Activated naive CD8-positive, alpha-beta T cell treated with anti-CD3 and anti-CD28 coated beads, Interleukin-2, amount 10 ng/mL, durations not matched to agents 7 days and 5 days (primary cell): ENCODE data around the gene STH. TPM values are rescaled to one million over a fixed set of nuclear protein-coding genes. Genes with fewer than 3 reads are reported as not detected.

Experiments
- ATAC-seq: fragments of 150-1000 bp; cut with Tn5 transposase; one replicate; pipeline ENCODE4 v1.10.0; 2021; ENCODE audit warnings: low read depth, moderate library complexity
- POLR2A ChIA-PET: fragments of 350-600 bp; sonication (Branson Sonifier 250); formaldehyde crosslinking; loops from one replicate; lab custom pipeline; 2021; ENCODE audit warnings: antibody characterized with exemption; lab: Charles Lee
- DNase-seq: peaks from one replicate; pipeline ENCODE4 v3.0.0; 2021
- H3K27ac Mint-ChIP-seq: one replicate; pipeline ENCODE4 v1.8.0; 2022; ENCODE audit warnings: mild to moderate bottlenecking, mixed read lengths
- H3K27me3 Mint-ChIP-seq: one replicate; pipeline ENCODE4 v1.8.0; 2022; ENCODE audit warnings: mild to moderate bottlenecking, moderate library complexity, mixed read lengths
- H3K36me3 Mint-ChIP-seq: one replicate; pipeline ENCODE4 v1.8.0; 2021; ENCODE audit warnings: mild to moderate bottlenecking, mixed read lengths
- H3K4me1 Mint-ChIP-seq: one replicate; pipeline ENCODE4 v1.8.0; 2021; ENCODE audit warnings: mixed read lengths
- H3K4me3 Mint-ChIP-seq: one replicate; pipeline ENCODE4 v1.8.0; 2022; ENCODE audit warnings: mild to moderate bottlenecking, moderate library complexity, mixed read lengths
- H3K9me3 Mint-ChIP-seq: one replicate; pipeline ENCODE4 v1.8.0; 2021; ENCODE audit warnings: mixed read lengths
- total RNA-seq, 2 experiments: library from RNA; stranded (reverse); gene quantifications; one replicate each; pipeline ENCODE4 v1.2.3, GENCODE V29; 2021

The STH gene
- total RNA-seq, 2 experiments from 2014 or later, result not detected

DNA sequence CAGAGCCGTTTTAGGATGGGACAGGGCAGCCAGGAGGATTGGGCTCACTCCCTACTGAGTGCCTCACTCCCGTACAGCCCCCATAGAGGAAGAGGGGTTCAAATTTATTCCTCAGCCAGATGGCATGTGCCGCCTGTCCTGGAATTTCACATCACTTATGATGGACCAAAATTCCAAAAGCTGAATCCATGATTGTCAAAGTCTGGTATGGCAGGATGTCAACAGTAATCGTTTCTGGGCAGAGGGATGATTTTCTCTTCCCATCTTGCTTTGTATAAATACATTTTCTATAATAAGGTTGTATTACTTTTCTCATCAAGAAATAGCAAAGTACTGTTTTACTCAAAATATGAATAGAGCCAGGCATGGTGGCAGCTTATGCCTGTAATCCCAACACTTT is 38.7 kb upstream of the STH start:
- no peak for DNase-seq
- Mint-ChIP-seq H3K27ac (no peak overlapping the region), H3K36me3 (no peaks in the 10 kb centered on the region), H3K4me1 (no peaks in the 10 kb centered on the region), H3K4me3 (no peak overlapping the region), H3K27me3 (peaks cover 5% of the 10 kb centered on the region), H3K9me3 (no peaks in the 10 kb centered on the region)
- ATAC-seq, result no peak
- POLR2A ChIA-PET, result no interaction called here

- DNase-seq (no peak), ATAC-seq (no peak)
- Mint-ChIP-seq H3K4me3 (no peak overlapping the region), H3K4me1 (no peaks in the 10 kb centered on the region), H3K27me3 (peaks cover 10% of the 10 kb centered on the region), H3K36me3 (no peaks in the 10 kb centered on the region), H3K27ac (no peak overlapping the region), H3K9me3 (no peaks in the 10 kb centered on the region)
- POLR2A ChIA-PET, result interaction anchor here (0.6 kb wide), 1 partner anchor 24 kb away, joined by 3 read pairs; no protein-coding TSS in a partner anchor
These were observed 37.8 kb upstream of the STH start for GRCh38 chr17:45961206-45961605.

DNA sequence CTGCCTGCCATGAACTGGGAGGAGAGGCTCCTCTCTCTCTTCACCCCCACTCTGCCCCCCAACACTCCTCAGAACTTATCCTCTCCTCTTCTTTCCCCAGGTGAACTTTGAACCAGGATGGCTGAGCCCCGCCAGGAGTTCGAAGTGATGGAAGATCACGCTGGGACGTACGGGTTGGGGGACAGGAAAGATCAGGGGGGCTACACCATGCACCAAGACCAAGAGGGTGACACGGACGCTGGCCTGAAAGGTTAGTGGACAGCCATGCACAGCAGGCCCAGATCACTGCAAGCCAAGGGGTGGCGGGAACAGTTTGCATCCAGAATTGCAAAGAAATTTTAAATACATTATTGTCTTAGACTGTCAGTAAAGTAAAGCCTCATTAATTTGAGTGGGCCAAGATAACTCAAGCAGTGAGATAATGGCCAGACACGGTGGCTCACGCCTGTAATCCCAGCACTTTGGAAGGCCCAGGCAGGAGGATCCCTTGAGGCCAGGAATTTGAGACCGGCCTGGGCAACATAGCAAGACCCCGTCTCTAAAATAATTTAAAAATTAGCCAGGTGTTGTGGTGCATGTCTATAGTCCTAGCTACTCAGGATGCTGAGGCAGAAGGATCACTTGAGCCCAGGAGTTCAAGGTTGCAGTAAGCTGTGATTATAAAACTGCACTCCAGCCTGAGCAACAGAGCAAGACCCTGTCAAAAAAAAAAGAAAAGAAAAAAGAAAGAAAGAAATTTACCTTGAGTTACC is 36.7 kb upstream of the STH start:
- H3K27me3 Mint-ChIP-seq, result peaks cover 15% of the 10 kb centered on the region
- DNase-seq (no peak), ATAC-seq (no peak)
- no peak overlapping the region for H3K27ac Mint-ChIP-seq
- no peaks in the 10 kb centered on the region for H3K4me1 Mint-ChIP-seq
- H3K9me3 Mint-ChIP-seq, result no peaks in the 10 kb centered on the region
- H3K36me3 Mint-ChIP-seq, result no peaks in the 10 kb centered on the region
- no peak overlapping the region for H3K4me3 Mint-ChIP-seq
- POLR2A ChIA-PET, result no interaction called here

DNA sequence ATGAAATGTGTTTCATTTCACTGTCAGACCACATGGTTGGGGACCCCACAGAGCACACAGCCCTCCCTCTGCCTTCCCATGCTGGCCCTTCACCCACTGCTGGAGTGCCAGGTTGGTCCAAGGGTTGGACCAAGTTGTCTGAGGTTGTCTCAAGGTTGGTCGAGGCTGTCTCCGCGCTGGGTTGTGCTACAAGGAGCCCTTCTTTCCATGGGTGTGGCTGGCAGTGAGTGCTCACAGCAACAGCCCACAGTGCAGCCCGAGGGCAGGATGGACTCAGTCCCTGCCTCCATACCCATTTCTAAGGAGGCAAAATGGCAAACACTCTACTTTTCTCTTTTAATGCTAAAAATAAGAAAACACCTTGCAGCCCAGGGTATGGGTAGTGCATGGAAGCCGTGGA is 35.8 kb upstream of the STH start:
- Mint-ChIP-seq H3K36me3 (no peaks in the 10 kb centered on the region), H3K9me3 (no peaks in the 10 kb centered on the region), H3K4me1 (no peaks in the 10 kb centered on the region), H3K27ac (no peak overlapping the region), H3K27me3 (peaks cover 21% of the 10 kb centered on the region), H3K4me3 (no peak overlapping the region)
- DNase-seq (no peak), ATAC-seq (no peak)
- POLR2A ChIA-PET, result no interaction called here

DNA sequence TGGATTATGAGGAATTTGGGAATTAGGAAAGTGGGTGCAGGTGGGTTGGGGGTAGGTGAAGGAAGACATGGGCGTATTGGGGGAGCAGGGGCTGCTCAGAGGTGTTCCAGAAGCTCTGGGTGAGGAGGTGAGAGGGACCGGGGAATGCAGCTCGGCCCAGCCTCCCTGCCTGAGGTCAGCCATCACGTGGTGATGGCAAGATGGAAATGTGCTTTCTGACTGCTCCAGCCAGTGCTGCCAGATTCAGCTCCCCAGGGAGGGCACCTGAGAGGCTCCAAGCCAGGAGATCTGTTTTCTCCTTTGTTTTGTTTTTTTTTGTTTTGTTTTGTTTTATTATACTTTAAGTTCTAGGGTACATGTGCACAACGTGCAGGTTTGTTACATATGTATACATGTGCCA is 35.2 kb upstream of the STH start:
- H3K9me3 Mint-ChIP-seq, result no peaks in the 10 kb centered on the region
- ATAC-seq, result no peak
- no peak overlapping the region for H3K4me3 Mint-ChIP-seq
- no peaks in the 10 kb centered on the region for H3K36me3 Mint-ChIP-seq
- no peak for DNase-seq
- POLR2A ChIA-PET, result no interaction called here
- no peak overlapping the region for H3K27ac Mint-ChIP-seq
- H3K27me3 Mint-ChIP-seq, result peaks cover 19% of the 10 kb centered on the region
- H3K4me1 Mint-ChIP-seq, result no peaks in the 10 kb centered on the region

DNA sequence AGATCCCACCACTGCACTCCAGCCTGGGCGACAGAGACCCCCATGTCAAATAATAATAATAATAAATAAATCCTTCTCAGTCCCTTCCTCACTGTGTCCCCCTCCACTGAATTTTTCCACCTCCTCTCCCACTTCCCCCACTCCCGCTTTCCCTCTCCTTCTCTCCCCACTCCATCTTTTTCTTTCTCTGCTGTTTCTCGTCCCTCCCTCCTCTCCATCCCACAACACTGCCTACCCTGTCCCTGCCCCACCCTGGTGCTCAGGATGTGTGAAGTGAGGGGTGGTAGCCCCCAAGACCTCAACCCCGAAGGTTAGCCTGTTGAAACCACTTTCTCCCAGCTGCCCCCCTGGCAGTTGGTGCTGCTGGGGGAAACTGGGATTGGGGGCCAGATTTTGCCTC is 34.4 kb upstream of the STH start:
- no peak for DNase-seq
- ATAC-seq, result no peak
- Mint-ChIP-seq H3K9me3 (peaks cover 1% of the 10 kb centered on the region), H3K36me3 (no peaks in the 10 kb centered on the region), H3K4me3 (no peak overlapping the region), H3K27ac (no peak overlapping the region), H3K27me3 (peaks cover 19% of the 10 kb centered on the region), H3K4me1 (no peaks in the 10 kb centered on the region)
- POLR2A ChIA-PET, result no interaction called here

DNA sequence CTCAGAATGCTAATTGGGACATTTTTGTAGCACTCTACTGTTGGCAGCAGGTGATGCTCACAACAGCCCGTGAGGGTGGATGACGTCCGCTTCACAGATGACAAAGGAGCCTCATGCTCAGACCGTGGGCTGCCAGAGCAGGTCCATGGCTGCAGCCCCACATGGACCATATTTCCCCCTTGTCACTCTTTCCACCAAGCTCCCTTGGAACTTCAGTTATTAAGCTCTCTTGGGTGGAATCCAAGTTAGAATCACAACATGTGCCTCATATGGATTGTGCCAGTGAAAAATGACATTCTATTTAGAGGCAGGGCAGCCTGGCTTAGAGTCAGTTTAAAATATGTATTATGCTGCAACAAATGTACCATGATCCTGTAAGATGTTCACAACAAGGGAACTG is 33.2 kb upstream of the STH start:
- Mint-ChIP-seq H3K27ac (no peak overlapping the region), H3K27me3 (peaks cover 28% of the 10 kb centered on the region), H3K9me3 (peaks cover 5% of the 10 kb centered on the region), H3K36me3 (no peaks in the 10 kb centered on the region), H3K4me3 (no peak overlapping the region), H3K4me1 (no peaks in the 10 kb centered on the region)
- POLR2A ChIA-PET, result interaction anchor here (0.5 kb wide), 1 partner anchor 14 kb away, joined by 3 read pairs; no protein-coding TSS in a partner anchor
- ATAC-seq (no peak), DNase-seq (no peak)

DNA sequence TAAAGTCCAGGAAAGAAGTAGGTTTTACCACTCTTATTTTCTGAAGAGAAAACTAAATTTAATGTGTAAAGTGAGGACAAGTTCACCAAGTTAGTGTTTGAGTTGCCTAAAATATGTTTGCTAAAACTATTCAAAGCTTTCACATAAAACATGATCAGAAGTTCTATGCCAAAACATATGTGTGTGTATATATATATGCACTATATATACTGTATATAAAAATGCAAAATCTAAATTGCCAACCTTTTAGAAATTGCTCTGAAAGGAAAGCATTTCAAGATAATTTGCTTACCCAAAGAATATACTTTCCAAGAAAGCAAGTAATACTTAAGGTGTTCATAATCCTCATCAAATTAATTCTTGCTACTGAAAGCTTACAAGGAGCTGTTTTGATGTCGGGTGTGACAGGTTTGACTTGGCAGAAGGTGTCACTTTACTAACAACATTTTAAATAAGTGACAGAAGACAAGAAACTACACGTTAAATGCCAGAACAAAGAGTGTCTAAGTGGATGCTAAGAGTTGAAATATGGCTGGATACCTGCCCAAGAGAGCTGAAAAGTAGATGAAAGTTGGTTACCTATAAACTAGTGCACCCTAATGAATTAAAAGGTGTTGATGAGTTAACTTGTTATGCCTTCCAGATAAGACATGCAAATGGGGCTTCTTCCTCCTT is 32.3 kb upstream of the STH start:
- Mint-ChIP-seq H3K27ac (peak overlapping the region; percentile 20), H3K9me3 (peaks cover 5% of the 10 kb centered on the region), H3K27me3 (peaks cover 28% of the 10 kb centered on the region), H3K4me3 (no peak overlapping the region), H3K36me3 (no peaks in the 10 kb centered on the region), H3K4me1 (no peaks in the 10 kb centered on the region)
- DNase-seq (no peak), ATAC-seq (no peak)
- POLR2A ChIA-PET, result no interaction called here

DNA sequence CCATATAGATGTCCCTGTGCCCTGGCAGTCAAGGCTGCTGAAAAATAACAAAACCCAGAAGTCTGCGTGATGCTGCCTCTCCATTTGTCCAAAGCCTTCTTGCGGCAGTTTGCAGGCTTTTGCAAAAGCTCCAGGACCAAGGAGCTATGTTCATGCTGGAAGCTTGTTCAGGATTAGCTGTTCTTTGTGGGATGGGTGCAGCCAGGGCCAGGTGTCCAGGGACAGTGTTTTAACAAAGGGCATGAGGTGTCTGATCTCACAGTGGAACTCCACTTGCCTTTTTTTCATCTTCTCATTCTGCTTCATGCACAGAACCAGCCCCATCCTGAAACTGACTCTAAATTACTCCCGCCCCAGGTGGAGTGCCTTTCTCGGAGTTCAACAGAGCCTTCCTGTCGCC is 31.7 kb upstream of the STH start:
- no peak overlapping the region for H3K27ac Mint-ChIP-seq
- peaks cover under 1% of the 10 kb centered on the region for H3K36me3 Mint-ChIP-seq
- peaks cover 6% of the 10 kb centered on the region for H3K9me3 Mint-ChIP-seq
- ATAC-seq (no peak), DNase-seq (no peak)
- H3K27me3 Mint-ChIP-seq, result peaks cover 28% of the 10 kb centered on the region
- POLR2A ChIA-PET, result no interaction called here
- no peak overlapping the region for H3K4me3 Mint-ChIP-seq
- H3K4me1 Mint-ChIP-seq, result no peaks in the 10 kb centered on the region

DNA sequence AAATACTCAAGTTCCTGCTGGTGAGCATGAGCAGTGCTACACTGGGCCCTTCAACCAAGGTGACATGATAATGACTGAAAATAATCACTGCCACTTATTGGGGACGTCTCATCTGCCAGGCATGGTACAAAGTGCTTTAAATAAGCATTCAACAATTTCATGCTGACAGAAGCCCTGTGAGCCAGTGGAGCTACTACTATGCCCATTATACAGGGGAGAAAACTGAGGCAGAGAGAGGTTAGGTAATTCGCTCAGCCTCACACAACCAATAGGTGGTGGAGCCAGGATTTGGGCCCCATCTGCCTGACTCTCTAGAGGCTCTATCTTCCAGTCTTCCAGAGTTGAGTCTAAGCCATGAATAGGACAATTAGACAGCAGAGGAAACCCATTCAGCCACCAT is 30.3 kb upstream of the STH start:
- Mint-ChIP-seq H3K27me3 (peaks cover 28% of the 10 kb centered on the region), H3K36me3 (peaks cover 2% of the 10 kb centered on the region), H3K4me1 (no peaks in the 10 kb centered on the region), H3K9me3 (peaks cover 7% of the 10 kb centered on the region), H3K4me3 (no peak overlapping the region), H3K27ac (no peak overlapping the region)
- ATAC-seq (no peak), DNase-seq (no peak)
- POLR2A ChIA-PET, result no interaction called here

- peak overlapping the region; percentile 0 for H3K27ac Mint-ChIP-seq
- no peak for ATAC-seq
- H3K4me3 Mint-ChIP-seq, result no peak overlapping the region
- no peak for DNase-seq
- H3K36me3 Mint-ChIP-seq, result peaks cover 2% of the 10 kb centered on the region
- POLR2A ChIA-PET, result no interaction called here
- no peaks in the 10 kb centered on the region for H3K4me1 Mint-ChIP-seq
- peaks cover 28% of the 10 kb centered on the region for H3K27me3 Mint-ChIP-seq
- peaks cover 7% of the 10 kb centered on the region for H3K9me3 Mint-ChIP-seq
These were observed 29.3 kb upstream of the STH start for GRCh38 chr17:45969726-45970125.

- no peaks in the 10 kb centered on the region for H3K4me1 Mint-ChIP-seq
- ATAC-seq, result no peak
These were observed 28.4 kb upstream of the STH start for GRCh38 chr17:45970659-45971058.

DNA sequence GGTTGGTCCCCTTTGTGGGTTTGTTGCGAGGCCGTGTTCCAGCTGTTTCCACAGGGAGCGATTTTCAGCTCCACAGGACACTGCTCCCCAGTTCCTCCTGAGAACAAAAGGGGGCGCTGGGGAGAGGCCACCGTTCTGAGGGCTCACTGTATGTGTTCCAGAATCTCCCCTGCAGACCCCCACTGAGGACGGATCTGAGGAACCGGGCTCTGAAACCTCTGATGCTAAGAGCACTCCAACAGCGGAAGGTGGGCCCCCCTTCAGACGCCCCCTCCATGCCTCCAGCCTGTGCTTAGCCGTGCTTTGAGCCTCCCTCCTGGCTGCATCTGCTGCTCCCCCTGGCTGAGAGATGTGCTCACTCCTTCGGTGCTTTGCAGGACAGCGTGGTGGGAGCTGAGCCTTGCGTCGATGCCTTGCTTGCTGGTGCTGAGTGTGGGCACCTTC is 27.3 kb upstream of the STH start:
- no peaks in the 10 kb centered on the region for H3K4me1 Mint-ChIP-seq
- no peak for ATAC-seq
- peaks cover 23% of the 10 kb centered on the region for H3K27me3 Mint-ChIP-seq
- H3K27ac Mint-ChIP-seq, result no peak overlapping the region
- no peak for DNase-seq
- no peak overlapping the region for H3K4me3 Mint-ChIP-seq
- POLR2A ChIA-PET, result no interaction called here
- H3K36me3 Mint-ChIP-seq, result peaks cover 2% of the 10 kb centered on the region
- H3K9me3 Mint-ChIP-seq, result peaks cover 7% of the 10 kb centered on the region

More at GRCh38 chr17:45970659-45971058, 28.4 kb upstream of the STH start:
- Mint-ChIP-seq H3K36me3 (peaks cover 2% of the 10 kb centered on the region), H3K27me3 (peaks cover 27% of the 10 kb centered on the region), H3K27ac (no peak overlapping the region), H3K9me3 (peaks cover 7% of the 10 kb centered on the region), H3K4me3 (no peak overlapping the region)
- no peak for DNase-seq
- POLR2A ChIA-PET, result no interaction called here

- ATAC-seq (no peak), DNase-seq (no peak)
- no peak overlapping the region for H3K4me3 Mint-ChIP-seq
- H3K36me3 Mint-ChIP-seq, result peaks cover 2% of the 10 kb centered on the region
- H3K9me3 Mint-ChIP-seq, result peaks cover 7% of the 10 kb centered on the region
- H3K27me3 Mint-ChIP-seq, result peaks cover 15% of the 10 kb centered on the region
- POLR2A ChIA-PET, result no interaction called here
- peaks cover 5% of the 10 kb centered on the region for H3K4me1 Mint-ChIP-seq
- no peak overlapping the region for H3K27ac Mint-ChIP-seq
These were observed 26.5 kb upstream of the STH start for GRCh38 chr17:45972531-45972930.
